Measurements from ENCODE around the gene ZNF217. TPM values are rescaled to one million over a fixed set of nuclear protein-coding genes. Genes with fewer than 3 reads are reported as not detected.
"Not testable (repeated sequence)": the region's sequence is repeated elsewhere in the genome, so short reads cannot be mapped to it uniquely, and the experiment has no call there.

The ZNF217 gene
- total RNA-seq, 1 experiment from 2014 or later = 25.0 TPM

- in situ Hi-C loops (cut with HindIII; ENCODE audit: low pct_unique_long_range_greater_than_20kb, low sequenced_read_pairs) = no loop called here
- DNase-seq (ENCODE audit: low read depth) = peak; percentile 91
Measured at GRCh38 chr20:53623454-53624211, 30.0 kb upstream of the ZNF217 start.

- DNase-seq (ENCODE audit: low read depth) = no peak
- in situ Hi-C loops (cut with HindIII; ENCODE audit: low pct_unique_long_range_greater_than_20kb, low sequenced_read_pairs) = no loop called here
Measured at GRCh38 chr20:53623134-53623453, 29.5 kb upstream of the ZNF217 start.

GRCh38 chr20:53622247-53623133, 28.9 kb upstream of the ZNF217 start:
- in situ Hi-C loops (cut with HindIII; ENCODE audit: low pct_unique_long_range_greater_than_20kb, low sequenced_read_pairs) = no loop called here
- peak; percentile 38 for DNase-seq (ENCODE audit: low read depth)

GRCh38 chr20:53621482-53622246, 28.0 kb upstream of the ZNF217 start:
- in situ Hi-C loops (cut with HindIII; ENCODE audit: low pct_unique_long_range_greater_than_20kb, low sequenced_read_pairs) = no loop called here
- peak; percentile 100 for DNase-seq (ENCODE audit: low read depth)

GRCh38 chr20:53618490-53619000, 24.9 kb upstream of the ZNF217 start:
- DNase-seq (ENCODE audit: low read depth); in situ Hi-C loops (cut with HindIII; ENCODE audit: low pct_unique_long_range_greater_than_20kb, low sequenced_read_pairs): not testable (repeated sequence)

- in situ Hi-C loops (cut with HindIII; ENCODE audit: low pct_unique_long_range_greater_than_20kb, low sequenced_read_pairs) = no loop called here
Measured at GRCh38 chr20:53617791-53618489, 24.3 kb upstream of the ZNF217 start.

GRCh38 chr20:53616489-53616888, 22.9 kb upstream of the ZNF217 start:
- DNase-seq (ENCODE audit: low read depth); in situ Hi-C loops (cut with HindIII; ENCODE audit: low pct_unique_long_range_greater_than_20kb, low sequenced_read_pairs): not testable (repeated sequence)

More at GRCh38 chr20:53617791-53618489, 24.3 kb upstream of the ZNF217 start:
- DNase-seq (ENCODE audit: low read depth) = no peak

- in situ Hi-C loops (cut with HindIII; ENCODE audit: low pct_unique_long_range_greater_than_20kb, low sequenced_read_pairs) = no loop called here
- no peak for DNase-seq (ENCODE audit: low read depth)
Measured at GRCh38 chr20:53613748-53614147, 20.1 kb upstream of the ZNF217 start.

- DNase-seq (ENCODE audit: low read depth); in situ Hi-C loops (cut with HindIII; ENCODE audit: low pct_unique_long_range_greater_than_20kb, low sequenced_read_pairs): not testable (repeated sequence)
Measured at GRCh38 chr20:53612289-53612688, 18.6 kb upstream of the ZNF217 start.

GRCh38 chr20:53611449-53611894, 17.8 kb upstream of the ZNF217 start:
- in situ Hi-C loops (cut with HindIII; ENCODE audit: low pct_unique_long_range_greater_than_20kb, low sequenced_read_pairs) = no loop called here
- DNase-seq (ENCODE audit: low read depth) = peak; percentile 79

- peak; percentile 84 for DNase-seq (ENCODE audit: low read depth)
- in situ Hi-C loops (cut with HindIII; ENCODE audit: low pct_unique_long_range_greater_than_20kb, low sequenced_read_pairs) = no loop called here
Measured at GRCh38 chr20:53609491-53610445, 16.1 kb upstream of the ZNF217 start.

- no peak for DNase-seq (ENCODE audit: low read depth)
- in situ Hi-C loops (cut with HindIII; ENCODE audit: low pct_unique_long_range_greater_than_20kb, low sequenced_read_pairs) = no loop called here
Measured at GRCh38 chr20:53608456-53609452, 15.1 kb upstream of the ZNF217 start.

GRCh38 chr20:53608071-53608455, 14.4 kb upstream of the ZNF217 start:
- in situ Hi-C loops (cut with HindIII; ENCODE audit: low pct_unique_long_range_greater_than_20kb, low sequenced_read_pairs) = no loop called here
- DNase-seq (ENCODE audit: low read depth) = no peak

GRCh38 chr20:53606364-53606985, 12.8 kb upstream of the ZNF217 start:
- in situ Hi-C loops (cut with HindIII; ENCODE audit: low pct_unique_long_range_greater_than_20kb, low sequenced_read_pairs) = no loop called here
- DNase-seq (ENCODE audit: low read depth) = peak; percentile 58

- DNase-seq (ENCODE audit: low read depth); in situ Hi-C loops (cut with HindIII; ENCODE audit: low pct_unique_long_range_greater_than_20kb, low sequenced_read_pairs): not testable (repeated sequence)
Measured at GRCh38 chr20:53605401-53605800, 11.8 kb upstream of the ZNF217 start.

Data from Caki2 (cell line).